Nephron (organoid): ENCODE data around the gene TAS2R60.
"Not testable (repeated sequence)": the region's sequence is repeated elsewhere in the genome, so short reads cannot be mapped to it uniquely, and the experiment has no call there.

Experiments used
- H3K27ac Mint-ChIP-seq, 3 experiments: 2 replicates each; pipeline ENCODE4 v1.8.0; 2020; ENCODE audit warnings: mixed read lengths in 3 of 3, mild to moderate bottlenecking in 2 of 3, moderate library complexity in 1 of 3
- H3K27me3 Mint-ChIP-seq: 2 replicates; pipeline ENCODE4 v1.8.0; 2021; ENCODE audit warnings: low read depth, mild to moderate bottlenecking, moderate library complexity, mixed read lengths
- H3K36me3 Mint-ChIP-seq: 2 replicates; pipeline ENCODE4 v1.8.0; 2020; ENCODE audit warnings: low read depth, mixed read lengths
- H3K4me1 Mint-ChIP-seq: 2 replicates; pipeline ENCODE4 v1.8.0; 2020; ENCODE audit warnings: mixed read lengths
- H3K4me3 Mint-ChIP-seq, 3 experiments: 2 replicates each; pipeline ENCODE4 v1.8.0; 2020; ENCODE audit warnings: mild to moderate bottlenecking in 3 of 3, mixed read lengths in 3 of 3, moderate library complexity in 2 of 3
- H3K9me3 Mint-ChIP-seq: 2 replicates; pipeline ENCODE4 v1.8.0; 2020; ENCODE audit warnings: mixed read lengths
- CTCF ChIP-seq, 3 experiments: fragments of 200-600 bp; sonication (generic); IDR thresholded peaks; one replicate each; pipeline ENCODE4 v1.5.0; 2021; ENCODE audit warnings: antibody characterized with exemption in 3 of 3; ENCODE audit not compliant: unreplicated experiment in 3 of 3

The TAS2R60 gene

GRCh38 chr7:143408686-143409561, 34.3 kb upstream of the TAS2R60 start, which contains the start of gene EPHA1:
EPHA1 (minus strand) TSS chr7:143408856; CDS start chr7:143408805, 51 bp downstream.
- peaks cover 14% of the 10 kb centered on the region for H3K27me3 Mint-ChIP-seq
- peaks cover 71% of the 10 kb centered on the region for H3K4me1 Mint-ChIP-seq
- peak; percentile 37 to 46 (median 45) for TF ChIP-seq CTCF (IDR thresholded peaks at IDR 0.05; ENCODE audit: unreplicated experiment in 3 of 3)
- peak within 1 kb of the TSS; percentile 1 to 77 (median 44) for H3K27ac Mint-ChIP-seq
- no peaks in the 10 kb centered on the region for H3K9me3 Mint-ChIP-seq
- no peaks in the 10 kb centered on the region for H3K36me3 Mint-ChIP-seq
- H3K4me3 Mint-ChIP-seq: peak within 1 kb of the TSS; percentile 67 to 80 (median 76)

GRCh38 chr7:143410521-143411004, 32.7 kb upstream of the TAS2R60 start:
- H3K4me1 Mint-ChIP-seq: peaks cover 71% of the 10 kb centered on the region
- no peak for TF ChIP-seq CTCF (IDR thresholded peaks at IDR 0.05; ENCODE audit: unreplicated experiment in 3 of 3)
- peak overlapping the region; percentile 45 to 73 (median 69) for H3K27ac Mint-ChIP-seq

GRCh38 chr7:143411976-143412708, 31.1 kb upstream of the TAS2R60 start:
- Mint-ChIP-seq H3K27ac (peak overlapping the region in 1 of 3 experiments; percentile 49), H3K36me3 (no peaks in the 10 kb centered on the region), H3K4me3 (no peak overlapping the region), H3K4me1 (peaks cover 67% of the 10 kb centered on the region), H3K27me3 (peaks cover 23% of the 10 kb centered on the region), H3K9me3 (no peaks in the 10 kb centered on the region)
- no peak for TF ChIP-seq CTCF (IDR thresholded peaks at IDR 0.05; ENCODE audit: unreplicated experiment in 3 of 3)

More at GRCh38 chr7:143410521-143411004, 32.7 kb upstream of the TAS2R60 start:
- peaks cover 23% of the 10 kb centered on the region for H3K27me3 Mint-ChIP-seq
- H3K36me3 Mint-ChIP-seq: no peaks in the 10 kb centered on the region
- no peaks in the 10 kb centered on the region for H3K9me3 Mint-ChIP-seq
- H3K4me3 Mint-ChIP-seq: peak overlapping the region; percentile 23 to 56 (median 35)

- Mint-ChIP-seq H3K4me3 (no peak overlapping the region), H3K27ac (peak overlapping the region in 1 of 3 experiments; percentile 37), H3K36me3 (no peaks in the 10 kb centered on the region), H3K4me1 (peaks cover 59% of the 10 kb centered on the region), H3K9me3 (no peaks in the 10 kb centered on the region), H3K27me3 (peaks cover 29% of the 10 kb centered on the region)
- TF ChIP-seq CTCF (IDR thresholded peaks at IDR 0.05; ENCODE audit: unreplicated experiment in 3 of 3): no peak
Measured at GRCh38 chr7:143413123-143413522, 30.1 kb upstream of the TAS2R60 start.

GRCh38 chr7:143415209-143415608, 28.0 kb upstream of the TAS2R60 start:
- peaks cover 29% of the 10 kb centered on the region for H3K27me3 Mint-ChIP-seq
- not testable (repeated sequence) for H3K9me3 Mint-ChIP-seq, H3K27ac Mint-ChIP-seq, H3K36me3 Mint-ChIP-seq, H3K4me3 Mint-ChIP-seq
- peaks cover 60% of the 10 kb centered on the region for H3K4me1 Mint-ChIP-seq
